Stomach (tissue), 4 donors: ENCODE data around the gene ANTXR1.

Experiments used
- EP300 ChIP-seq: sonication (generic); formaldehyde crosslinking; IDR thresholded peaks from one replicate; pipeline ENCODE4 v1.6.1; 2017; ENCODE audit warnings: antibody characterized with exemption
- POLR2A ChIP-seq, 4 donors: fragments of 450-650 bp; IDR thresholded peaks; one replicate each; pipeline ENCODE4 v1.6.1; 2016; ENCODE audit warnings: antibody characterized with exemption in 4 of 4, control low read depth in 2 of 4, mild to moderate bottlenecking in 1 of 4, moderate library complexity in 1 of 4
- POLR2AphosphoS5 ChIP-seq, 3 donors: sonication (generic); formaldehyde crosslinking; IDR thresholded peaks; one replicate each; pipeline ENCODE4 v1.6.1; 2016; ENCODE audit warnings: antibody characterized with exemption in 3 of 3
- TF ChIP-seq, protein P1 (sequence below), 7 experiments: fragments of 450-650 bp in 4 of 7; fragments of 200-600 bp in 3 of 7; sonication (generic) in 3 of 7; IDR thresholded peaks; one replicate each; pipeline ENCODE4 v1.5.1; 2016 to 2019; ENCODE audit warnings: antibody characterized with exemption in 7 of 7, control low read depth in 2 of 7, mild to moderate bottlenecking in 1 of 7

DNA sequence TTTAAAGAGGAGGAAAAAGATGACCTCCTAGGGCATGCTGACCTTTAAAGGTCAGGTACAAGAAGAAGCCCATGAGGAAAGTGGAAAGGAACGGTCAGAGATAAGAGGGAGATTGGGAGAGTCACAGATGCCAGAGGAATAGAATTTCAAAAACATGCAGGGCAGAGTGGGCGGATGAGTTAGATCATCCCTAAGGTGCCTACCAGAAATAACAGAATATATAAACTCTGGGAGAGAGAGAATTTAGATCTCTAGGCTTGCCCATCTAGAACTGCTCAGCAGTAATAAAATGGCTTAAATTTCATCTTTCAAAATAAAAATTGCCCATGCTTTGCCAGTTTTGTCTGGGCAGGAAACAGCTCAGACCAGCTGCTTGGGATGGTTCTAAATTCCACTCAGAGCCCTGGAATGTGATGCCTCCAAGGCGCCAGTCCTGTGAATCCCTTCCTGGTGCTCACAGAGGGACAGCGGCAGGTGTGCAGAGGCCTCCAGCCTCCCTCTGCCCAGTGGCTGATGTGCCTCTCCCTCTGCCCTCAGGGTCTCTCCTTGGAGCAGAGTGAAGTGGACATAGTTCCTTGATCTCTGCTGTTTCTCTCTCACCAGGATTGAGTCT is 130.9 kb downstream of the ANTXR1 start:
- TF ChIP-seq, protein P1, sequence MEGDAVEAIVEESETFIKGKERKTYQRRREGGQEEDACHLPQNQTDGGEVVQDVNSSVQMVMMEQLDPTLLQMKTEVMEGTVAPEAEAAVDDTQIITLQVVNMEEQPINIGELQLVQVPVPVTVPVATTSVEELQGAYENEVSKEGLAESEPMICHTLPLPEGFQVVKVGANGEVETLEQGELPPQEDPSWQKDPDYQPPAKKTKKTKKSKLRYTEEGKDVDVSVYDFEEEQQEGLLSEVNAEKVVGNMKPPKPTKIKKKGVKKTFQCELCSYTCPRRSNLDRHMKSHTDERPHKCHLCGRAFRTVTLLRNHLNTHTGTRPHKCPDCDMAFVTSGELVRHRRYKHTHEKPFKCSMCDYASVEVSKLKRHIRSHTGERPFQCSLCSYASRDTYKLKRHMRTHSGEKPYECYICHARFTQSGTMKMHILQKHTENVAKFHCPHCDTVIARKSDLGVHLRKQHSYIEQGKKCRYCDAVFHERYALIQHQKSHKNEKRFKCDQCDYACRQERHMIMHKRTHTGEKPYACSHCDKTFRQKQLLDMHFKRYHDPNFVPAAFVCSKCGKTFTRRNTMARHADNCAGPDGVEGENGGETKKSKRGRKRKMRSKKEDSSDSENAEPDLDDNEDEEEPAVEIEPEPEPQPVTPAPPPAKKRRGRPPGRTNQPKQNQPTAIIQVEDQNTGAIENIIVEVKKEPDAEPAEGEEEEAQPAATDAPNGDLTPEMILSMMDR (IDR thresholded peaks at IDR 0.05) = no peak
- TF ChIP-seq POLR2AphosphoS5 (IDR thresholded peaks at IDR 0.05) = no peak
- no peak for TF ChIP-seq EP300
- no peak for TF ChIP-seq POLR2A (IDR thresholded peaks at IDR 0.05)
